ENCODE data around the gene MELTF. TPM values are rescaled to one million over a fixed set of nuclear protein-coding genes. Genes with fewer than 3 reads are reported as not detected.

Gene MELTF
- total RNA-seq, 1 donor from 2014 or later, result 61.5 TPM

GRCh38 chr3:197008436-197009209 is 21.0 kb downstream of the MELTF start:
- H3K4me1 Mint-ChIP-seq, result peaks cover 9% of the 10 kb centered on the region
- TF ChIP-seq, protein P1, sequence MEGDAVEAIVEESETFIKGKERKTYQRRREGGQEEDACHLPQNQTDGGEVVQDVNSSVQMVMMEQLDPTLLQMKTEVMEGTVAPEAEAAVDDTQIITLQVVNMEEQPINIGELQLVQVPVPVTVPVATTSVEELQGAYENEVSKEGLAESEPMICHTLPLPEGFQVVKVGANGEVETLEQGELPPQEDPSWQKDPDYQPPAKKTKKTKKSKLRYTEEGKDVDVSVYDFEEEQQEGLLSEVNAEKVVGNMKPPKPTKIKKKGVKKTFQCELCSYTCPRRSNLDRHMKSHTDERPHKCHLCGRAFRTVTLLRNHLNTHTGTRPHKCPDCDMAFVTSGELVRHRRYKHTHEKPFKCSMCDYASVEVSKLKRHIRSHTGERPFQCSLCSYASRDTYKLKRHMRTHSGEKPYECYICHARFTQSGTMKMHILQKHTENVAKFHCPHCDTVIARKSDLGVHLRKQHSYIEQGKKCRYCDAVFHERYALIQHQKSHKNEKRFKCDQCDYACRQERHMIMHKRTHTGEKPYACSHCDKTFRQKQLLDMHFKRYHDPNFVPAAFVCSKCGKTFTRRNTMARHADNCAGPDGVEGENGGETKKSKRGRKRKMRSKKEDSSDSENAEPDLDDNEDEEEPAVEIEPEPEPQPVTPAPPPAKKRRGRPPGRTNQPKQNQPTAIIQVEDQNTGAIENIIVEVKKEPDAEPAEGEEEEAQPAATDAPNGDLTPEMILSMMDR (IDR thresholded peaks at IDR 0.05), result no peak
- ChIA-PET POLR2A (interaction anchor here (2.2 kb wide), 1 partner anchor 14 kb away, joined by 16 read pairs; no protein-coding TSS in a partner anchor), CTCF (no interaction called here)
- ATAC-seq (ENCODE audit: low read depth), result no peak
- H3K27ac Mint-ChIP-seq, result no peak overlapping the region
- intact Hi-C loops (cut with micrococcal nuclease), result no loop called here
- H3K4me3 Mint-ChIP-seq, result no peak overlapping the region
- H3K9me3 Mint-ChIP-seq, result no peaks in the 10 kb centered on the region
- no peak for DNase-seq
- peaks cover 7% of the 10 kb centered on the region for H3K27me3 Mint-ChIP-seq
- H3K36me3 Mint-ChIP-seq (ENCODE audit: low read depth), result no peaks in the 10 kb centered on the region

- TF ChIP-seq, protein P1 (IDR thresholded peaks at IDR 0.05), result no peak
- no peaks in the 10 kb centered on the region for H3K9me3 Mint-ChIP-seq
- ChIA-PET POLR2A (interaction anchor here (1.4 kb wide), 1 partner anchor 21 kb away, joined by 6 read pairs; no protein-coding TSS in a partner anchor), CTCF (no interaction called here)
- no peak for ATAC-seq (ENCODE audit: low read depth)
- H3K4me3 Mint-ChIP-seq, result no peak overlapping the region
- peaks cover 7% of the 10 kb centered on the region for H3K27me3 Mint-ChIP-seq
- intact Hi-C loops (cut with micrococcal nuclease), result no loop called here
- no peak for DNase-seq
- peaks cover 9% of the 10 kb centered on the region for H3K4me1 Mint-ChIP-seq
- H3K36me3 Mint-ChIP-seq (ENCODE audit: low read depth), result peaks cover 1% of the 10 kb centered on the region
- no peak overlapping the region for H3K27ac Mint-ChIP-seq
These were observed 21.7 kb downstream of the MELTF start for GRCh38 chr3:197007953-197008352.

DNA sequence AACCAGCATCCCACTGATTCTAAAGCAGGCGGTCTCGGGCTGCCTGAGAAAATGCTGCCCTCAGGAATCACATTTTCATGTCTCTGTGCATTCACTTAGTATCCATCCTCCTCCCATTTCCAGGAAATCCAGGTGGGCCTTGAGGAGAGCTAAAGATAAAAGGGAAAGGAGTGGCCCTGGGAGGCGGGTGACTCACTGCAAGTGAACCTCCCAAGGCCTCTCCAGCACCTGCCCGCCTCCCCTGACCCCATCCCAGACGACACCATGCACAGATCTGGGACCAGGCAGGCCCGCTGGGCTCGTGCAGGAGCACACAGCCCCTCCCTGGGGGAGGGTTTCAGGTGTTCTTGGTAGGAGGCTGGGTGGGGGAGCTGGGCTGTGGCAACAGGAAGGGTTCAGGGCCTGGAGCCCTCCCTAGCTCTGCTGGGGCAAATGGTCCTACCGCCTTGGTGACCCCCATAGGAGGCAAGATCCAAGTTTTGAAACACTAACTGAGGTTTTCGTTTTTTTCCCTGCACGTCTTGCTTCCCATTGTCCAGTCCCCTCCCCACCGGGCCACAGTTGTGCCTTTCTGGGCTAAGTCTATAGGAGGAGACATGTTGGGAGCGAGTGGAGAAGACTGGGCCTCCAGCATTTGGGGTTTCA is 22.2 kb downstream of the MELTF start:
- peaks cover 7% of the 10 kb centered on the region for H3K27me3 Mint-ChIP-seq
- H3K4me3 Mint-ChIP-seq, result no peak overlapping the region
- H3K36me3 Mint-ChIP-seq (ENCODE audit: low read depth), result peaks cover 1% of the 10 kb centered on the region
- no peak overlapping the region for H3K27ac Mint-ChIP-seq
- DNase-seq (no peak), ATAC-seq (ENCODE audit: low read depth) (no peak)
- intact Hi-C loops (cut with micrococcal nuclease), result no loop called here
- CTCF ChIA-PET, result no interaction called here
- peaks cover 9% of the 10 kb centered on the region for H3K4me1 Mint-ChIP-seq
- TF ChIP-seq, protein P1 (IDR thresholded peaks at IDR 0.05), result no peak
- POLR2A ChIA-PET, result interaction anchor here (0.9 to 1.4 kb wide), 2 partner anchors 9 to 21 kb away, joined by 3 to 6 read pairs; no protein-coding TSS in a partner anchor
- H3K9me3 Mint-ChIP-seq, result no peaks in the 10 kb centered on the region

DNA sequence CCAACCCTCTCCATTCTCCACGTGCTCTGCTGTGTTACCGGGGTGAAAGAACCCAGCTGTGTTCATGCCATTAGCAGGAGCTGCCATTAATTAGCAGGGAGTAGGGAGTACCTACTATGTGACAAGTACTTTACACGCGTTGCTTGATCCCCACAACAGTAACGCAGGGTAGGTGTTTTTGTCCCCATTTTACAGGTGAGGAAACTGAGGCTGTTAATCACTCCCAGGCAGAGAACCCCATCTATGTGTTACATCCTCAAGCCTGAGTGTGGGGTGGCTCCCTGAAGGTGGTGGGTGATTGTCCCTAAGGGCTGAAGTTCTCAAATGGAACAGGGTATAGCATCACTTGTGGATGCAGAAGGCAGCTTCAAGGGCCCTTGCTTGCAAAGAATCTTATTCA is 22.8 kb downstream of the MELTF start:
- DNase-seq (no peak), ATAC-seq (ENCODE audit: low read depth) (no peak)
- ChIA-PET POLR2A (interaction anchor here (0.9 to 4.6 kb wide), 3 partner anchors 9 to 22 kb away, joined by 3 to 91 read pairs (median 6); no protein-coding TSS in a partner anchor), CTCF (no interaction called here)
- Mint-ChIP-seq H3K9me3 (no peaks in the 10 kb centered on the region), H3K4me1 (peaks cover 9% of the 10 kb centered on the region), H3K27me3 (peaks cover 7% of the 10 kb centered on the region), H3K27ac (no peak overlapping the region), H3K36me3 (ENCODE audit: low read depth) (peaks cover 1% of the 10 kb centered on the region), H3K4me3 (no peak overlapping the region)
- intact Hi-C loops (cut with micrococcal nuclease), result no loop called here
- TF ChIP-seq, protein P1 (IDR thresholded peaks at IDR 0.05), result no peak

- no peaks in the 10 kb centered on the region for H3K9me3 Mint-ChIP-seq
- H3K27me3 Mint-ChIP-seq, result peaks cover 7% of the 10 kb centered on the region
- peaks cover 1% of the 10 kb centered on the region for H3K36me3 Mint-ChIP-seq (ENCODE audit: low read depth)
- TF ChIP-seq, protein P1 (IDR thresholded peaks at IDR 0.05), result no peak
- POLR2A ChIA-PET, result interaction anchor here (0.9 to 4.6 kb wide), 4 partner anchors 10 to 22 kb away, joined by 3 to 91 read pairs (median 4); no protein-coding TSS in a partner anchor
- H3K4me3 Mint-ChIP-seq, result no peak overlapping the region
- DNase-seq (no peak), ATAC-seq (ENCODE audit: low read depth) (no peak)
- intact Hi-C loops (cut with micrococcal nuclease), result no loop called here
- CTCF ChIA-PET, result no interaction called here
- H3K27ac Mint-ChIP-seq, result no peak overlapping the region
- peaks cover 11% of the 10 kb centered on the region for H3K4me1 Mint-ChIP-seq
These were observed 23.2 kb downstream of the MELTF start for GRCh38 chr3:197006446-197006845.

All from activated B cell treated with CpG ODN at 0.5 μM for 24 hours (primary cell).